AG04450 (cell line): Measurements from ENCODE around the gene SOWAHA. TPM values are rescaled to one million over a fixed set of nuclear protein-coding genes. Genes with fewer than 3 reads are reported as not detected.
A peak's percentile ranks its signal among the peaks of the same experiment; 100 is the strongest.

ENCODE experiments used
- CTCF ChIA-PET: fragments of 300-600, 350-600 bp; formaldehyde crosslinking; extraction: SDS; loops from one replicate; lab custom pipeline; 2022; ENCODE audit warnings: antibody characterized with exemption, inconsistent platforms; lab: Charles Lee
- POLR2A ChIA-PET: fragments of 350-600 bp; formaldehyde crosslinking; extraction: SDS; loops from one replicate; lab custom pipeline; 2021; ENCODE audit warnings: antibody characterized with exemption, inconsistent platforms; lab: Yijun Ruan, JAX
- DNase-seq: peaks from one replicate; pipeline ENCODE4 v3.0.0-alpha.2; 2011; ENCODE audit warnings: low read depth, low spot score
- H3K27ac ChIP-seq: one replicate; pipeline ENCODE4 v1.5.1; 2012; ENCODE audit warnings: low read depth, low read length, control low read depth
- H3K27me3 ChIP-seq: one replicate; pipeline ENCODE4 v1.6.0; 2012; ENCODE audit warnings: low read length; ENCODE audit not compliant: control insufficient read depth, insufficient read depth
- H3K4me3 ChIP-seq: 2 replicates; pipeline ENCODE4 v1.5.1; 2011; ENCODE audit warnings: mild to moderate bottlenecking, low read depth, low read length, control low read depth
- H3K9me3 ChIP-seq: 2 replicates; pipeline ENCODE4 v1.5.1; 2012; ENCODE audit warnings: low read length; ENCODE audit not compliant: control insufficient read depth, insufficient read depth
- polyA plus RNA-seq: library from polyadenylated mRNA; depleted of rRNA; stranded (reverse); fragments of >200 nt; gene quantifications from 2 replicates; pipeline ENCODE4 v1.2.3, GENCODE V29; 2011
- TF ChIP-seq, protein P1 (sequence below): IDR thresholded peaks from 2 replicates; pipeline ENCODE4 v1.5.1; 2011; ENCODE audit warnings: low read depth, low read length, control low read depth, inconsistent platforms

SOWAHA gene
- polyA plus RNA-seq, 1 experiment: not detected

DNA sequence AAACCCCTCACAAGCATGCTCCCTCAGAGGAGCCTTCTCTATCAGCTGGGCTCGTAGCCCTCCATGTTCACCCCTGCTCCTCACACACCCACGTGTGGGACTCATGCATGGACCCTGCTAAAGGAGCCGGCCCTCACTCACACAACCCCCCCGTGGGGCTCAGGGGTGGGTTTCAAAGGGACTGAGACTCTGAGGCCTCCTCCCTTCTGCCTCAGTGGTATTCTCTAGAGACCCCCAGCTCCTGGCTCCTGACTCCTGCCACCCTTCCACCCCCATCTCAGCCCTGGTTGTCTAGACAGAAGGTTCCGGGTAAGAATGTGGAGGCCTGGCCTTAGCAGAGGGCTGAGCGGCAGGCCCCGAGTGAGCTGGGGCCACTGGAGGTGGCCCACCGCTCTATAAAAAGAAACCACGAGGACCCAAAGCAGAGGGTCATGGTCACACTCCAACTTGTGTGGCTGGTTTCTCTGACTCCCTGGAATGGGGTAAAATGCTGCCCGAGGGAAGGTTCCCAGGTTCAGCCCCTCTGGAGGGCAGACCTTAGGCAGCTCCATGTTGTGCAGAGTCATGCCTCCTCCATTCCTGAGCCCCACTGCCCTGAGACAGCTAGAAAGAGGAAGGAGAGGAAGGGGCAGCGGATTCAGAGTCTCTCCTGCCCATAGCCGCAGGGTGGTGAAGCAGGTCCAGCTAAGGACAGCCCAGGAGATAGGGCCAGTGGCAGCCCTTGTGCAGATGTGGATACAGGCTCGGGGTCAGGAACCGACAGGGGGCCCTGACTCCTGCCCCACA, 46.9 kb upstream of the SOWAHA start:
- no peak overlapping the region for H3K27ac ChIP-seq
- no peaks in the 10 kb centered on the region for H3K9me3 ChIP-seq
- no peak overlapping the region for H3K4me3 ChIP-seq
- POLR2A ChIA-PET: interaction anchor here (0.6 to 1.1 kb wide), 2 partner anchors 167 to 269 kb away, joined by 3 to 6 read pairs; no protein-coding TSS in a partner anchor
- TF ChIP-seq, protein P1, sequence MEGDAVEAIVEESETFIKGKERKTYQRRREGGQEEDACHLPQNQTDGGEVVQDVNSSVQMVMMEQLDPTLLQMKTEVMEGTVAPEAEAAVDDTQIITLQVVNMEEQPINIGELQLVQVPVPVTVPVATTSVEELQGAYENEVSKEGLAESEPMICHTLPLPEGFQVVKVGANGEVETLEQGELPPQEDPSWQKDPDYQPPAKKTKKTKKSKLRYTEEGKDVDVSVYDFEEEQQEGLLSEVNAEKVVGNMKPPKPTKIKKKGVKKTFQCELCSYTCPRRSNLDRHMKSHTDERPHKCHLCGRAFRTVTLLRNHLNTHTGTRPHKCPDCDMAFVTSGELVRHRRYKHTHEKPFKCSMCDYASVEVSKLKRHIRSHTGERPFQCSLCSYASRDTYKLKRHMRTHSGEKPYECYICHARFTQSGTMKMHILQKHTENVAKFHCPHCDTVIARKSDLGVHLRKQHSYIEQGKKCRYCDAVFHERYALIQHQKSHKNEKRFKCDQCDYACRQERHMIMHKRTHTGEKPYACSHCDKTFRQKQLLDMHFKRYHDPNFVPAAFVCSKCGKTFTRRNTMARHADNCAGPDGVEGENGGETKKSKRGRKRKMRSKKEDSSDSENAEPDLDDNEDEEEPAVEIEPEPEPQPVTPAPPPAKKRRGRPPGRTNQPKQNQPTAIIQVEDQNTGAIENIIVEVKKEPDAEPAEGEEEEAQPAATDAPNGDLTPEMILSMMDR: no peak
- no peaks in the 10 kb centered on the region for H3K27me3 ChIP-seq
- no peak for DNase-seq
- CTCF ChIA-PET: interaction anchor here (1.2 to 1.4 kb wide), 3 partner anchors 11 to 54 kb away, joined by 3 to 5 read pairs (median 4); no protein-coding TSS in a partner anchor

DNA sequence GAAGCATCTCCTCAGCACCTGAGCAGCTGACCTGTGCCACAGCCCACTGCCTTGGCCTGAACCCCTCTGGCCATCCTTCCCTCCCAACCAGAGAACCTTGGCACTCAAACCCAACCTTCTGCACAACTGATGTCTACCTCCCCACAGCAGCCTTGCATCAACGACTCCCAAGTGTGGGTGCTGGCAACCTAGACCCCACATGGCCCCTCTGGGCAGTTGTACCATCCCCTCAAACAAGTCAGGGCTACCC, 46.4 kb upstream of the SOWAHA start:
- Histone ChIP-seq H3K9me3 (no peaks in the 10 kb centered on the region), H3K27ac (no peak overlapping the region), H3K27me3 (no peaks in the 10 kb centered on the region), H3K4me3 (no peak overlapping the region)
- CTCF ChIA-PET: interaction anchor here (0.9 to 1.4 kb wide), 4 partner anchors 9 to 53 kb away, joined by 3 to 5 read pairs (median 4); no protein-coding TSS in a partner anchor
- TF ChIP-seq, protein P1: no peak
- DNase-seq: no peak
- POLR2A ChIA-PET: interaction anchor here (1.0 to 1.1 kb wide), 2 partner anchors 26 to 270 kb away, joined by 3 read pairs; no protein-coding TSS in a partner anchor

DNA sequence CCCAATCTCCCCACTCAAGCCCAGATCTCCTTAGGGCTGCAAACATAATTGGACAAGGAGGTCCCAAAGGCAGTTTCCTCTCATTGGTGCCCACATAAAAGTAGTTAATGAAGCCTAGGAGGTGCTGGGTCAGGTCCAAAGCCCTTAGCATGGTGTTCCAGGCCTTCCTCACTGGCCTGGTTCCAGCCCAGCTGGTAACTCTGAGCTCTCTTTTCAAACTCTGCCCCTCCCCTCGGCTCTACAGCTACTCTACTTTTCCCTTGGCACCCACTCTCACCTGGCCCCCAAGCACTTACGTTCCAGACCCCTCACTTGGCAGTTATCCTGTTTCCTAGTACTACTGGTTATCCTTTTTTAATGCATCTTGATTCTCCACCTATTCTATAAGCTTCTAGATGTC, 46.0 kb upstream of the SOWAHA start:
- POLR2A ChIA-PET: interaction anchor here (0.6 to 1.1 kb wide), 7 partner anchors 26 to 508 kb away, joined by 3 to 7 read pairs (median 3); partner anchors contain the start of gene KIF3A
- H3K27me3 ChIP-seq: no peaks in the 10 kb centered on the region
- no peak for DNase-seq
- H3K27ac ChIP-seq: peak overlapping the region; percentile 57
- no peaks in the 10 kb centered on the region for H3K9me3 ChIP-seq
- no peak overlapping the region for H3K4me3 ChIP-seq
- CTCF ChIA-PET: interaction anchor here (0.6 to 1.3 kb wide), 3 partner anchors 9 to 339 kb away, joined by 3 to 5 read pairs (median 5); no protein-coding TSS in a partner anchor
- TF ChIP-seq, protein P1: no peak

DNA sequence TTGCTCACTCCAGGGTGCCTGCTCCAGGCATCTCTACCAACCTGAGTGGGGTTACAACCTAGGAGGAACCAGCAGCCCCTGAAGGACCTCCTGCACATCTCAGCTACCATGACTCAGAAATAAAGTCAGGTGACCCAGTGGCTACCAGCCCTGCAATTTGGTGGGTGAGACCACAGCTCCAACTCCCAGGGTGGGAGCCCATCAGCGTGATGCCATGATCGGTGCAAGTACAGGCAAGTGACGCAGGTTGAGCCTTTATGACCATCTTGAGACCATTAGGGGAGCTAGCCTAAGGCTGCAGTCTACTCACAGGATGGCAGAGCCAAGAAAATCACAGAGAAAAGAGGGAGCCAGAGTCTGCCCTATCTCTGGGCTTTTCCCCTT, 44.6 kb upstream of the SOWAHA start:
- CTCF ChIA-PET: interaction anchor here (1.3 kb wide), 1 partner anchor 51 kb away, joined by 3 read pairs; no protein-coding TSS in a partner anchor
- DNase-seq: no peak
- POLR2A ChIA-PET: no interaction called here
- TF ChIP-seq, protein P1: no peak
- Histone ChIP-seq H3K27me3 (no peaks in the 10 kb centered on the region), H3K27ac (peak overlapping the region; percentile 65), H3K4me3 (no peak overlapping the region), H3K9me3 (no peaks in the 10 kb centered on the region)
